ENCODE results near the gene OXT.
"Not testable (repeated sequence)": the region's sequence is repeated elsewhere in the genome, so short reads cannot be mapped to it uniquely, and the experiment has no call there.

OXT gene

GRCh38 chr20:3071610-3072529 is at the start of gene OXT:
OXT (plus strand) TSS chr20:3071620; CDS start chr20:3071656, 36 bp downstream.
- no peak for DNase-seq

DNA sequence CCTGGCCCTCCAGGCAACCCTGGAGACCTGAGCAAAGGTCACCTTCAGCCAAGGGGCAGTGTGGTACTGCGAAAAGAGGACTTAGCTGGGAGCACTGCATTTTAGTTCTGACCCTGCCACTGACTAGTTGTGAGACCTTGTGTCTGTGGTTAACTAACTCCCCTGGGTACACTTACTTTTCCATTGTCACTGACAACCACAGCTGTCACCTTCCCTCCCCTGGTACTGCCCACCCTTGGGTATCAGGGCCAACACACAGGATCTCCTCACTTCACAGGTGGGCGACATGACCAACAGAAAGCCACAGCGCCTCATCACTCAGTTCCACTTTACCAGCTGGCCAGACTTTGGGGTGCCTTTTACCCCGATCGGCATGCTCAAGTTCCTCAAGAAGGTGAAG is 49.6 kb upstream of the OXT start:
- DNase-seq, result no peak

- DNase-seq, result not testable (repeated sequence)
These were observed 48.6 kb upstream of the OXT start for GRCh38 chr20:3022559-3023490.

GRCh38 chr20:3027987-3028386 is 43.4 kb upstream of the OXT start:
- DNase-seq, result no peak

GRCh38 chr20:3031524-3032147 is 39.8 kb upstream of the OXT start:
- no peak for DNase-seq

- DNase-seq, result no peak
These were observed 38.8 kb upstream of the OXT start for GRCh38 chr20:3032624-3033023.

- DNase-seq, result no peak
These were observed 33.8 kb upstream of the OXT start for GRCh38 chr20:3037654-3038053.

- DNase-seq, result no peak
These were observed 33.0 kb upstream of the OXT start for GRCh38 chr20:3038454-3038853.

GRCh38 chr20:3039426-3039825 is 32.0 kb upstream of the OXT start:
- no peak for DNase-seq

DNA sequence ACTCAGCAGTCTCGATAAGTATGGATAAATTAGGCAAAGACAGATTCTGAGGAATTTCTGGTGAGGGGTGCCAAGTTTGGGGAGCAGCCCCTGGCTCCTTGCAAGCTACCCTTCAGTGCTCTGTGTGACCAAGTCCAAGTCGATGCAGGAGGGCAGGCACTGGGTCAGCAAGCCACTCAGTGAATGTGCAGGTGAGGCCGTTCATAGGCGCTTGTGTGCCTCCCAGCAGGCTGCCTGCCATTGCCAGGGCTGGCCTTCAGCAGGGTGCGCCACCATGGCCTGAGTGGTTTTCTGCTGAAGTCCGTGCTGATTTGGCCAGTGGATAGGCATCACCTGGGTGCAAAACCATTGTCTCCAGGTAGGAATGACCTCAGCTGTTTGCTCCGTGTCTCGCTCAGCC is 31.3 kb upstream of the OXT start:
- no peak for DNase-seq

DNA sequence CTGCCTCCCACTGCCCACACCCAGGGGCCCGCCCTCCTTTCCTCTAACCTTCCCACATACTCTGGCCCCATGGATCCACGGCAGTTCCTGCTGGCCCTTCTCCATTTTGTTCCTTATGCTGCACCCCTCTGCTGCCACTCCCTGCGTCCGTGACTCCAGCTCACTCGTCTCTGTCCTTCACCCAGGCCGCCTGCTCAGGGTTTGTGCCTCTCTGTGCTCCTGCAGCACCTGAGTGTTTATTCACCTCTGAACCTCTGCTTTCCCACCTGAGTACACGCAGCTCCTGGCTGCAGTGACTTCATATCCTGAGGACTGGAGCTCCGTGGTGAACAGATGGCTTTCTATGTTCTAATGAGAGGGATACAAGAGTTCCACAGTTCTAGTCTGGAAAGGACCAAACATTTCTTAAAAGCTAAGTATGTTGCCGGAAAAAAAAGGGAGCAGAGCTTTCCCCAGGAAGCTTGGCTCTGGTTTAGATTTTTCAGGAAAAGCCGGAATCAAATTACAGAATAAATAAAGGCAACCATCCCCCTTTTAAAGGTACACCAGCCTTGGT is 29.5 kb upstream of the OXT start:
- no peak for DNase-seq

DNA sequence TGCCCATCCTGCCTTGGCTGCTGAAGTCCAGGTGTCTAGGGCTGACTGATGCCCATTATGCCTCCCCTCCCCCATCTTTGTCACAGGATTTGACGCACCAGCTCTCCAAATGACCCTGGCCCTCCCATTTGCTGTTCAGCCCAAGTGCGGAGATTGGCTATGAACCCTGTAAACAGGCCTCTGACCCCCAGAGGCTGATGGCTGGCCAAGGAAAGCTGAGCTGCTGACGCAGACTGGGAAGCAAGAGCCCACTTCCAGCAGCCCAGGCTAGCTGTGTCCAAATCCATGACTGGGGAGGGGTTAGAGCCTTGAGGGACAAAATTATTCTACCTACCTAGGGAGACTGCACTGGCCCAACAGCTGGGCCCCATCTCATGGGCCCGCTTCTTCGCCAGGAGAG is 28.8 kb upstream of the OXT start:
- DNase-seq, result no peak

DNA sequence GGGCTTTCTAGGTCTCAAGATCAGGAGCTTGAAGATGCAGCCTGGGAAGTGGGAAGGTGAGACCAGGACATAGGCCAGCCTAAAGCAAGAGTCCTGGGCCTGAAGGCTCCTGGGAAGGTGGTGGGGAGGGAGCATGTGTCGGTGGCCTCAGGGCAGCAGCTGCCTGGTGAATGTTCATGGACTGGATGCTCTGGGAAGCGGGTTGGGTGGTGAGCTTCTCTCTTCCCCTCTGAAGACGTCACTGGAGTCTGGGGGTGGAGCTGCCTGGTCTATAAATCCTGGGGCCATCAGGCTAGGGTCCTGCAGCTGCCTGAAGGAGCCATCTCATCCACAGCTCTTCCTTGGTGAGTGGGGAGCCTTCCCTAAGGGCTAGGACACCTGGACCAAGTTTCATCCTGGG is 28.1 kb upstream of the OXT start, which contains the start of gene GNRH2:
GNRH2 (plus strand) TSS at position 301 of the 400 bp plus-strand sequence. CDS start 793 bp downstream, outside the sequence.
- DNase-seq, result no peak

- no peak for DNase-seq
These were observed 27.0 kb upstream of the OXT start for GRCh38 chr20:3044336-3044965.

DNA sequence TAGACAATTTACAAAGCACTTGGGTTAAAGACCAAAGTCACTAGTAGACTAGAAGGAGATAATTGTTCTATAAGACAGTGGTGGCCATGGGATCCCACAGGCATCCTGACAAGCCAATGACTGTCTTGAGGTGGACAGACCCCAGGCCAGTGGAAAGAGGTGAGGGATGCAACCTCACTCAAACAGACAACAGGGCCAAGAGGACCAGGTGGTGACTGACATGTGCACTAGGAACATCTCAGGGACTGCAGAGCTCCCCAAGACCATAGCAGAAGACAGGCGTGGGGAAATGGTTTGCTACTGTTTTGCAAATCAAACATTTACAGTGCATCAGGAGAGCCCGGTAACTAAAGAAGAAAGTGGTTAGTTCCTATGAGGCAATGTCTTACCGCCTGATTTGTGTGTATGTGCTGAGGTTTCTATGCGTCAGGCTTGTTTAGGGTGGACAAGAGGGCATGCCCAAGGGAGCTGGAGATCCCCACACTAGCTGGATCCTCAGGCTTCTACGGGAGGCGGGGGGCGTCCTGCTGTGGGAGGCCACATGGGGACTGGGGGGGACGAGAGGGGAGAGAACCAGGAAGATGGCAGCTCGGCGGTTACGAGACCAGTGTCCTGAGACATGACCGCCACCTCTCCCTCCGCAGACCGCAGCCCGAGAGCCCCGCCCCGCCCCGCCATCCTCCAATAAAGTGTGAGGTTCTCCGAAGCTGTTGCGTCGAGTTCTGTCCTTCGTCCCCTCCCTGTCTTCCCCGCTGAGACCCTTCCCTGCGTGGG is 26.2 kb upstream of the OXT start:
- DNase-seq, result peak; percentile 85

- peak; percentile 90 for DNase-seq
These were observed 25.4 kb upstream of the OXT start, which contains the start of gene MRPS26 for GRCh38 chr20:3045816-3046676. MRPS26 (plus strand) TSS chr20:3046052; CDS start chr20:3046069, 17 bp downstream.

DNA sequence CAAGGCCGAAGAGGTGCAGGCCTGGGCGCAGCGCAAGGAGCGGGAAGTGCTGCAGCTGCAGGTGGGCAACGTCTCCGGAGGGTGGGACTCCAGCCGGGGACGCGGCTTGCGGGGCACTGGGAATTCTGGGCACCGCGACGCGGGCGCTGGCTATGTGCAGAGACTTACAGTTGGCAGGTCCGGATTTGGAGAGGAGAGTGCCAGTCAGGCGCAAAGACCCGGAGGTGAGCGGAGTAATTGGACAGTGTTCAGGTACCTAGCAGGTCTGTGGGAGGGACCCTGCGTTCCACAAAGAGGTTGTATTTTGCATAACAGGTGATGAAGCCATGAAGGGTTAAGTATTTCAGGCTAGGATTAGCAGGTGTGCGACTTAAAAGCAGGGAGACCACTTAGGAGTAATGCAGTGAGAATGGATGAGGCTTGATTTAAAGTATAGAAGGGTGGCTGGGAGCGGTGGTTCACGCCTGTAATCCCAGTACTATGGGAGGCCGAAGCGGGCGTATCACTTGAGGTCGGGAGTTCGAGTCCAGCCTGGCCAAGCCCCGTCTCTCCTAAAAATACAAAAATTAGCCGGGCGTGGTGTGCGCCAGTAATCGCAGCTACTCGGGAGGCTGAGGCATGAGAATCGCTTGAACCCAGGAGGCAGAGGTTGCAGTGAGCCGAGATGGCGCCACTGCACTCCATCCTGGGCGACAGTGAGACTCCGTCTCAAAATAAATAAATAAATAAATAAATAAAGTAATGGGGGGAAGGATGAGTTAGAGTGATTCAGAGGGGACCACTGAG is 24.6 kb upstream of the OXT start:
- DNase-seq, result peak; percentile 11

DNA sequence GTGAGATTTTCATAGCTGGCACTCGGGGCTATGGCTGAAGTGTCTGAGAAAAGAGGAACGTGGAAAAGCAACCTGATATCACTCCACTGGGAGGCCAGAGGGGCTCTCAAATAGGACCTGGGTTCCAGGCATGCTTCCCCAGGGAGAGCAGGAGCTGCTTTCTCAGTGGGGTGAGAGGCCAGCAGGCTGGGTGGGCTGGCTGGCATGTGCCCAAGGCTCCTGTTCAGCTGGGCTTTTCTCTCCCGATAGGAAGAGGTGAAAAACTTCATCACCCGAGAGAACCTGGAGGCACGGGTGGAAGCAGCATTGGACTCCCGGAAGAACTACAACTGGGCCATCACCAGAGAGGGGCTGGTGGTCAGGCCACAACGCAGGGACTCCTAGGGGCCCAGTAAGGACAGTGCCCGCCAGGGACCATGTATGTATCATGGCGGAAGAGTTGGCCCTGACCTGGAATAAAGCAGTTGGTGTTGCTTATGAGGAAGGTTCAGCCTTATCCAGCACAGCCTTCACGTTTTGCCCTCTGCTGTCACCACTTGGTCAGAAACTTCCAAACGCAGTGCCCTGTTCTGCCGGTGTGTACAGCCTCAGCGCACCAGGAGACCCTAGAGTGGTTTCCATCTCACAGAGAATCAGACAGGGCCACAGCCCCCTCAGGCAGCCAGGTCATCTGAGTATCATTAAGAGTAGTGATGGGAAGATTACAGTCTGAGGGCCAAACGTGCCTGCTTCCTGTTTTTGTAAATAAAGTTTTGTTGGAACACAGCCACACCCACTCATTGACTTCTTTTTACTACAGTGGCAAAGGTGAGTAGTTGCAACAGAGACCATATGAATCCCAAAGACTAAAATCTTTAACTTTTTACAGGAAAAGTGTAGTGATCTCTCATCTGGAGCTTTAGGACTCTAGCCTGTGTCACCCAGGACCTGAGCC is 23.7 kb upstream of the OXT start:
- no peak for DNase-seq
